Right lobe of liver (tissue), 6 donors: ENCODE results near the gene MIA3. TPM values are rescaled to one million over a fixed set of nuclear protein-coding genes. Genes with fewer than 3 reads are reported as not detected.
A peak's percentile ranks its signal among the peaks of the same experiment; 100 is the strongest.

Experiments
- ATAC-seq, 4 donors: fragments of 200-7000 bp; cut with Tn5 transposase; one replicate each; pipeline ENCODE4 v1.9.1; 2020; ENCODE audit warnings: mild to moderate bottlenecking in 4 of 4, moderate library complexity in 4 of 4
- DNase-seq, 3 donors: peaks; one replicate each; pipeline ENCODE4 v3.0.0-alpha.2; 2020
- H3K27ac ChIP-seq, 3 donors: fragments of 200-600 bp; one replicate each; pipeline ENCODE4 v1.8.0; 2022
- H3K27me3 ChIP-seq, 2 donors: fragments of 200-600 bp; one replicate each; pipeline ENCODE4 v1.8.0; 2022
- H3K36me3 ChIP-seq, 4 donors: fragments of 200-600 bp; sonication (generic) in 1 of 4; one replicate each; pipeline versions ENCODE4 v1.5.1 to v1.8.0; 2017 to 2022; ENCODE audit warnings: control low read depth in 1 of 4
- H3K4me1 ChIP-seq, 4 donors: fragments of 200-600 bp; sonication (generic) in 1 of 4; one replicate each; pipeline versions ENCODE4 v1.5.1 to v1.8.0; 2017 to 2022; ENCODE audit warnings: control low read depth in 1 of 4
- H3K4me3 ChIP-seq, 3 donors: fragments of 200-600 bp; one replicate each; pipeline ENCODE4 v1.8.0; 2022
- H3K9me3 ChIP-seq, 4 donors: fragments of 200-600 bp; sonication (generic) in 1 of 4; one replicate each; pipeline versions ENCODE4 v1.5.1 to v1.8.0; 2017 to 2022; ENCODE audit warnings: control low read depth in 1 of 4
- CTCF ChIP-seq, 4 donors: fragments of 200-600 bp in 3 of 4; fragments of 450-650 bp in 1 of 4; IDR thresholded peaks; one replicate each; pipeline versions ENCODE4 v1.5.1 to v1.8.0; 2016 to 2022; ENCODE audit warnings: antibody characterized with exemption in 4 of 4, mild to moderate bottlenecking in 2 of 4
- POLR2A ChIP-seq: fragments of 450-650 bp; IDR thresholded peaks from one replicate; pipeline ENCODE4 v1.6.1; 2017; ENCODE audit warnings: antibody characterized with exemption, mild to moderate bottlenecking
- WGBS: methylation state at CpG from one replicate; pipeline ENCODE4 v1.1.6; 2018; ENCODE audit warnings: low coverage, low lambda C conversion rate; ENCODE audit not compliant: insufficient coverage; ENCODE audit errors: missing lambda C conversion rate; 5-methylcytosine and 5-hydroxymethylcytosine counted together
- intact Hi-C, 2 donors: fragments of 100-400 bp; cut with DNase I; formaldehyde crosslinking; loops; one replicate each; pipeline versions ENCODE4 v1.11.2 to v1.14.1; 2022
- total RNA-seq, 6 experiments: library from RNA; depleted of rRNA in 2 of 6; stranded (reverse); fragments of >200 nt in 2 of 6; fragmentation: NEBNext Ultra II Directional in 3 of 6; extraction: Animal tissue kit (Norgen Biotek cat#: 25700) in 3 of 6; gene quantifications; one replicate each; pipeline versions ENCODE4 v1.1.0 to v1.2.4, GENCODE V29; 2016 to 2023
- donor health status: DM: no; HTN: yes; CAD: no.
- donor health status: DM: no; HTN: no; CAD: no.
- donor health status: DM: no; HTN: no; CAD: no.
- donor health status: DM: no; HTN: yes; CAD: no.
- donor health status: DM: no; HTN: yes; CAD: no.

MIA3 gene
- total RNA-seq, 6 experiments from 2014 or later: 40.6 to 89.6 (median 60.6) TPM

- DNase-seq: no peak
- TF ChIP-seq POLR2A (no peak), CTCF (IDR thresholded peaks at IDR 0.05) (no peak)
- H3K27me3 ChIP-seq: no peaks in the 10 kb centered on the region
- H3K4me3 ChIP-seq: no peak overlapping the region
- intact Hi-C loops: no loop called here
- H3K36me3 ChIP-seq: peaks cover 0 to 18% (median 3%) of the 10 kb centered on the region in 4 donors
- H3K27ac ChIP-seq: no peak overlapping the region
- WGBS: 45% methylated on average over 1 of the region's 1 CpG
- no peak for ATAC-seq
- peaks cover 0 to 8% (median 0%) of the 10 kb centered on the region in 4 donors for H3K4me1 ChIP-seq
- H3K9me3 ChIP-seq: no peaks in the 10 kb centered on the region
Measured at GRCh38 chr1:222642468-222642867, 24.6 kb downstream of the MIA3 start.

- no peak for TF ChIP-seq POLR2A
- no peak for TF ChIP-seq CTCF (IDR thresholded peaks at IDR 0.05)
- Histone ChIP-seq H3K27ac (peak overlapping the region; percentile 77 to 92 (median 91)), H3K9me3 (no peaks in the 10 kb centered on the region), H3K4me3 (peak overlapping the region; percentile 75 to 86 (median 78)), H3K27me3 (no peaks in the 10 kb centered on the region), H3K4me1 (peaks cover 0 to 8% (median 0%) of the 10 kb centered on the region in 4 donors), H3K36me3 (peaks cover 0 to 27% (median 3%) of the 10 kb centered on the region in 4 donors)
- WGBS: 11% methylated on average over 9 of the region's 10 CpGs
- intact Hi-C loops: no loop called here
- DNase-seq (no peak), ATAC-seq (no peak)
Measured at GRCh38 chr1:222643606-222643937, 25.7 kb downstream of the MIA3 start.

GRCh38 chr1:222643938-222644635 is 26.2 kb downstream of the MIA3 start:
- 0% methylated on average over 22 of the region's 42 CpGs for WGBS
- intact Hi-C loops: no loop called here
- peak overlapping the region; percentile 75 to 86 (median 78) for H3K4me3 ChIP-seq
- H3K27ac ChIP-seq: peak overlapping the region; percentile 91 to 93 (median 92)
- no peaks in the 10 kb centered on the region for H3K27me3 ChIP-seq
- H3K9me3 ChIP-seq: no peaks in the 10 kb centered on the region
- DNase-seq (peak; percentile 97 to 99 (median 98)), ATAC-seq (peak; percentile 98 to 99 (median 99))
- TF ChIP-seq POLR2A (peak; percentile 91), CTCF (IDR thresholded peaks at IDR 0.05) (peak in 1 of 4 donors; percentile 3)
- peaks cover 0 to 31% (median 6%) of the 10 kb centered on the region in 4 donors for H3K36me3 ChIP-seq
- peaks cover 0 to 8% (median 0%) of the 10 kb centered on the region in 4 donors for H3K4me1 ChIP-seq

GRCh38 chr1:222644636-222644980 is 26.7 kb downstream of the MIA3 start:
- Histone ChIP-seq H3K27me3 (no peaks in the 10 kb centered on the region), H3K4me1 (peaks cover 0 to 8% (median 0%) of the 10 kb centered on the region in 4 donors), H3K4me3 (peak overlapping the region; percentile 75 to 86 (median 78)), H3K27ac (peak overlapping the region; percentile 91 to 93 (median 92)), H3K9me3 (no peaks in the 10 kb centered on the region), H3K36me3 (peaks cover 0 to 30% (median 7%) of the 10 kb centered on the region in 4 donors)
- WGBS: 0% methylated on average over 5 of the region's 5 CpGs
- DNase-seq (no peak), ATAC-seq (peak in 1 of 4 donors; percentile 5)
- TF ChIP-seq POLR2A (no peak), CTCF (IDR thresholded peaks at IDR 0.05) (no peak)
- intact Hi-C loops: no loop called here
